NCI-H345 treated with DMSO at 0.1 percent for 48 hours (cell line): ENCODE measurements around the gene VPS54.
"Not testable (repeated sequence)": the region's sequence is repeated elsewhere in the genome, so short reads cannot be mapped to it uniquely, and the experiment has no call there.

Experiments
- DNase-seq: peaks from one replicate; lab custom pipeline; 2025; ENCODE audit not compliant: unreplicated experiment; lab: John Stamatoyannopoulos, UW

VPS54 gene

GRCh38 chr2:63874204-63875130 is 144.8 kb downstream of the VPS54 start:
- DNase-seq: no peak

- no peak for DNase-seq
Observed at GRCh38 chr2:63872571-63873328, 146.5 kb downstream of the VPS54 start.

GRCh38 chr2:63871864-63872263 is 147.4 kb downstream of the VPS54 start:
- DNase-seq: no peak

GRCh38 chr2:63870679-63871078 is 148.5 kb downstream of the VPS54 start:
- no peak for DNase-seq

GRCh38 chr2:63866009-63866709 is 153.1 kb downstream of the VPS54 start:
- DNase-seq: no peak

GRCh38 chr2:63865159-63865799 is 153.9 kb downstream of the VPS54 start:
- no peak for DNase-seq

GRCh38 chr2:63863707-63864106 is 155.5 kb downstream of the VPS54 start:
- DNase-seq: no peak

- DNase-seq: no peak
Observed at GRCh38 chr2:63862806-63863205, 156.4 kb downstream of the VPS54 start.

- peak; percentile 12 for DNase-seq
Observed at GRCh38 chr2:63861220-63861822, 157.9 kb downstream of the VPS54 start.

GRCh38 chr2:63858291-63858690 is 160.9 kb downstream of the VPS54 start:
- DNase-seq: no peak

GRCh38 chr2:63856303-63856603 is 163.0 kb downstream of the VPS54 start:
- no peak for DNase-seq

- DNase-seq: no peak
Observed at GRCh38 chr2:63855418-63856302, 163.6 kb downstream of the VPS54 start.

GRCh38 chr2:63853527-63854310 is 165.5 kb downstream of the VPS54 start:
- DNase-seq: no peak

- DNase-seq: no peak
Observed at GRCh38 chr2:63851691-63852311, 167.4 kb downstream of the VPS54 start.

- DNase-seq: no peak
Observed at GRCh38 chr2:63850649-63851048, 168.6 kb downstream of the VPS54 start.

GRCh38 chr2:63850204-63850571 is 169.0 kb downstream of the VPS54 start:
- DNase-seq: no peak

- DNase-seq: no peak
Observed at GRCh38 chr2:63849381-63850203, 169.6 kb downstream of the VPS54 start.

GRCh38 chr2:63847571-63847970 is 171.7 kb downstream of the VPS54 start:
- not testable (repeated sequence) for DNase-seq
